ENCODE measurements around the gene HOXB7. TPM values are rescaled to one million over a fixed set of nuclear protein-coding genes. Genes with fewer than 3 reads are reported as not detected.

Gene HOXB7
- total and polyA plus RNA-seq, 2 of the 13 experiments (the other 11 are each of a cell fraction or from before 2014, with no cell fraction given) = 0.04 TPM; not detected in 1

- FAIRE-seq = no peak
- intact Hi-C loops (cut with micrococcal nuclease; ENCODE audit: unreplicated experiment) = no loop called here
- BruUV-seq (replicated peaks) = no TSS peak
- Histone ChIP-seq H3K4me2 (ENCODE audit: low read depth, low read length) (no peak overlapping the region), H3K36me3 (replicated peaks in 1 of 2; ENCODE audit: control insufficient read depth in 1 of 2, insufficient read depth in 2 of 2, low read length in 2 of 2) (no peaks in the 10 kb centered on the region), H3K79me2 (ENCODE audit: insufficient read depth, low read length) (no peaks in the 10 kb centered on the region), H3K9ac (ENCODE audit: insufficient read depth, low read depth, low read length) (no peak overlapping the region), H3K4me3 (replicated peaks in 1 of 3; ENCODE audit: insufficient read depth in 1 of 3, low read depth in 2 of 3, low read length in 3 of 3) (no peak overlapping the region), H3K4me1 (ENCODE audit: insufficient read depth, low read length) (no peaks in the 10 kb centered on the region), H4K20me1 (ENCODE audit: insufficient read depth, low read length) (peaks cover 3% of the 10 kb centered on the region; the same call in 1 of the 2 replicates), H3K9me3 (ENCODE audit: low read length) (no peaks in the 10 kb centered on the region), H3K27me3 (ENCODE audit: control insufficient read depth in 1 of 2, insufficient read depth in 2 of 2, low read length in 2 of 2) (peaks cover 48 to 97% of the 10 kb centered on the region in 2 experiments), H2AFZ (ENCODE audit: low read length) (no peak overlapping the region), H3K27ac (ENCODE audit: extremely low read length, insufficient read depth, low read length) (no peak overlapping the region)
- CTCF ChIA-PET (ENCODE audit: low intra/inter-chr PET ratio, low total read pairs) = no interaction called here
- DNase-seq (ENCODE audit: low spot score) = no peak
- POLR2A ChIA-PET = no interaction called here
- TF ChIP-seq TEF (CRISPR knock-in tag; IDR thresholded peaks at IDR 0.05) (no peak), GABPB1 (CRISPR knock-in tag; IDR thresholded peaks at IDR 0.05) (no peak), ZNF430 (CRISPR knock-in tag; IDR thresholded peaks at IDR 0.05) (no peak), ZNF142 (CRISPR knock-in tag; IDR thresholded peaks at IDR 0.05) (no peak)
- no peak for ATAC-seq
- 22% methylated on average over 11 of the region's 11 CpGs for WGBS (ENCODE audit: low lambda C conversion rate)
- in situ Hi-C loops (cut with HindIII; ENCODE audit: extremely low pct_ligation_motif_present, low pct_unique_long_range_greater_than_20kb) = no loop called here
Measured at GRCh38 chr17:48622857-48623256, 12.0 kb upstream of the HOXB7 start.

Data from HepG2 (cell line).